GM21576 (cell line): ENCODE data around the gene CD8B.

Source experiments
- ATAC-seq: cut with Tn5 transposase; IDR thresholded peaks from one replicate; pipeline ENCODE4 v1.9.1; 2021; ENCODE audit warnings: mild to moderate bottlenecking, moderate library complexity; ENCODE audit not compliant: unreplicated experiment

The CD8B gene

DNA sequence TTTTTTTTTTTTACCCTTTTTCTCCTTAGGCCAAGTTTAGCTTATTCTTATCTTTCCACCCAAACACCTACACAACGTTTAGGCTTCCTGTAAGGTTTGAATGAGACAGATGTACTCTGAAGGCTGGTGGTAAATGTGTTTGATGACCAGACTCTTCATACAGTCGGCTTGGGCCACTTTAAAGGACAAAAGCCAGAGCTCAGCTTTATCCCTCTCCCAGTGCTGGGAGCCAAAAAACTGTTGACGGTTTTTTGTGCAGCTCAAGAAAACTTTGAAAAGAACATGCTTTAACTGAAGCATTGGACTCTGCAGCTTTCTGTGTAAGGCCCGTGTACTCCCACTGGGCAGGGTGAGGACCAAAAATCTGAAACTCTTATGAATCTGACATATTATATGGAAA, 86.3 kb downstream of the CD8B start:
- no peak for ATAC-seq

DNA sequence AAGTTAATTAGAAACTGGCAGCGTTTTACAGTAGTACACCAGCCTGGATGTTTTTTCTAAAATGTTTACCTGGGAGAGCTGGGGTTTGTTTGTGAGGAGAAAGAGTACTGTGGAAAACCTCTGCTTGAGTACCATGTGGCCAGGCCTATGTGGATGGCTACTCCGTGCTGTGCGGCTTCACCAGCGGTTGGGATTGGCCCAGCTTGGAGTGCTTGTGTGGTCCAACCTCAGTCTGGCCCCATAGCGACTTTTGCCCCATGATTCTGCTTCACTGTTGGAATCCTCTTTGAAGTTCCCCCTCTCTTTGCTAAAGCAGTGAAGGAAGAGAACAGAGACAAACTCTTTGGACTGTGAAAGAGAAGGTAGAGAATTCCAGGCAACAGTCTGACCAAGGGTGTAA, 86.8 kb downstream of the CD8B start:
- ATAC-seq = no peak

DNA sequence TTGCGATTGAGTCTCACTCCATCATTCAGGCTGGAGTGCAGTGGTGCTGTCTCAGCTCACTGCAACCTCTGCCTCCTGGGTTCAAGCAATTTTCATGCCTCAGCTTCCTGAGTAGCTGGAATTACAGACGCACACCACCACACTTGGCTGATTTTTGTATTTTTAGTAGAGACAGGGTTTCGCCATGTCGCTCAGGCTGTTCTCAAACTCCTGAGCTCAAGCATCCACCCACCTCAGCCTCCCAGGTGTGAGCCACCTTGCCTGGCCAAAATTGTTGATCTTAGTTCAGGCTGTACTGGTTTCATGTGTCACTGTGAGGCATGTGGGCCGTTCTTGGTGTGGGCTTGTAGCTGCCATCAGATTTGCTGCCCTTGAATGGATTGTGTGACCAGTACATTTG, 89.1 kb downstream of the CD8B start:
- ATAC-seq = no peak

DNA sequence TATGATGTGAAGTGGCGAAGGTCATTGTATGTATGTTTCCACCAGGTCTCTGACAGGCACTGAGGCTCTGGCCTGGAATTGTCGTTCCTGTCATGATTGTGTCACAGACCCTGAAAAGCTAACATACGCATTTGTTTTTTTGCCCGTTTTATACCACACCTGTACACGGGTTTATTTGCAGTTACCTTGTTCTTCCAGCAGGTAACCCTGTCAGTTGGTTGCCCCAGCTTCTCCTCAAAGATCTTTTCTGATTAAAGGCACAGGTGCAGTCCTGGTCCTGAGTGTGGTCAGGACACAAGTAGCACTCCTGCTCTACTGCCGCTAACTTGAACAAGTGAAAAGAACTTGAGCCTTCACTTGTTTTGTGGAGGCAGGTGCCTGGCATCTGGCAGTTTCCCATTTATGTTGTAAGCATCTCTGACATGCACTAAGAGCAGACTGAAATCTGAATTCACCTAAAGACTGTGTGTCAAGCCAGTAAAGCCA, 90.8 kb downstream of the CD8B start:
- ATAC-seq = no peak

DNA sequence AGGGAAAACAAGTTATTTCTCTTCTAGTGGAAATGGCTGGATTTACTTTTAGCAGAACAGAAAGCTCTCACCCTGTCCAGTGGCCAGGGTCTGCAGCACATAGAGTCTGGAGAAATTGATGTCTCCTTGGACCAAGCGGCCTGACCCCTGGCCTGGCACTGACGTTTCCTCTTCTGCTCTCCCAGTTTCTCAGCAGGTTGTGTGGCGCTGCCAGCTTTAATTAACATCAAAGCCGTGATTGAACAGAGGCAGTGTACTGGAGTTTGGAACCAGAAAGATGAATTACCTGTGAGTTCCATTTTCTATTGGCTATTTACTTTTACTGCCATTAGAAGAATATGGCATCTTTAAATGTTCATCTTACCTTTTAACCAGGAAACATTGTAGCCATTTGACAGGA, 91.8 kb downstream of the CD8B start:
- no peak for ATAC-seq

DNA sequence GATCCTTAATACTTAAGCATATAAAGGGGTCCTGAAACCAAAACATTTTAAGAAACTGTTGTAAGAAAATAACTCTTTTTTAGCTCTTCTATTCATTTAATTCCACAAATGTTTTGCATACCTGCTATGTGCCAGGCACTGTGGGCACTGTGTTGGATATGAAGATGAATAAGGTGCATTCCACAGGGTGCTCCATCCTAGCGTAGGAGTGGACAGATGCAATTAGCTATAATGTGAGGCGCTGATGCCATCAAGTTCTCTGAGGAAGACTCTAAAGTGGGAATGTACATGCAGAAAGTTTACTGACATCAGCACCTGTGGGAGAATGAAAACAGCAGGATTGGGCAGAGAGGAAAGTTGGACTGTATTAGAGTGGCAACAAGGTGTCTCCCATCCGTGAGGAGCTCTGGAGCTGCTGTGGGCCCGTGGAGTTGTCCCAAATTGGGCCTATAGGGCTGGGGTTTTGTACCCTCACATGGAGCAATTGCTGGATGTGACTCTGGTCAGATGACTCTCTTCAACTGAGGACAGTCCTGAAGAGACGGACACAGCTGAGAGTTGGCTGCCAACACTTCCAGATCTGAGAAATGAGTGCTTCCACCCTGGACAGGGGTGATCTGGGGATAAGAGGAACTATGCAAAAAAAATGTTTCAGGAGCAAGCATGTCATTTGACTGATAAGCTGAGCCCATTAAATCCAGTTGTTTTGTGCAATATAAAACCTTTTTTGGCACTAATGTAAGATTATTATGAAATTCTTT, 93.3 kb downstream of the CD8B start:
- no peak for ATAC-seq
